Suprapubic skin (tissue), 4 donors: ENCODE measurements around the gene ATAD3A. TPM values are rescaled to one million over a fixed set of nuclear protein-coding genes. Genes with fewer than 3 reads are reported as not detected.

Experiments
- DNase-seq, 2 donors: peaks; one replicate each; pipeline ENCODE4 v3.0.0-alpha.2; 2019; ENCODE audit warnings: low spot score in 2 of 2
- H3K27ac ChIP-seq: fragments of 200-600 bp; sonication (generic); one replicate; pipeline ENCODE4 v1.5.1; 2019
- H3K27me3 ChIP-seq: fragments of 200-600 bp; sonication (generic); one replicate; pipeline ENCODE4 v1.5.1; 2019
- H3K36me3 ChIP-seq: fragments of 200-600 bp; sonication (generic); one replicate; pipeline ENCODE4 v1.5.1; 2019
- H3K4me1 ChIP-seq: fragments of 200-600 bp; sonication (generic); one replicate; pipeline ENCODE4 v1.5.1; 2019
- H3K4me3 ChIP-seq: fragments of 200-600 bp; sonication (generic); one replicate; pipeline ENCODE4 v1.5.1; 2019; ENCODE audit warnings: mild to moderate bottlenecking
- H3K9me3 ChIP-seq: fragments of 200-600 bp; sonication (generic); one replicate; pipeline ENCODE4 v1.5.1; 2019
- EP300 ChIP-seq: sonication (generic); formaldehyde crosslinking; IDR thresholded peaks from one replicate; pipeline ENCODE4 v1.6.1; 2017; ENCODE audit warnings: antibody characterized with exemption
- POLR2A ChIP-seq, 2 donors: fragments of 450-650 bp; IDR thresholded peaks; one replicate each; pipeline ENCODE4 v1.6.1; 2017; ENCODE audit warnings: antibody characterized with exemption in 2 of 2, mild to moderate bottlenecking in 2 of 2, moderate library complexity in 2 of 2
- POLR2AphosphoS5 ChIP-seq, 3 donors: sonication (generic); formaldehyde crosslinking; IDR thresholded peaks; one replicate each; pipeline ENCODE4 v1.6.1; 2017; ENCODE audit warnings: antibody characterized with exemption in 3 of 3
- WGBS: methylation state at CpG from one replicate; pipeline ENCODE4 v1.1.5; 2018; 5-methylcytosine and 5-hydroxymethylcytosine counted together
- total RNA-seq, 4 donors: library from RNA; depleted of rRNA; stranded (reverse); fragments of >200 nt; gene quantifications; one replicate each; pipeline ENCODE4 v1.1.0, GENCODE V29; 2016
- TF ChIP-seq, protein P1 (sequence below), 2 donors: fragments of 200-600 bp in 1 of 2; fragments of 450-650 bp in 1 of 2; sonication (generic) in 1 of 2; IDR thresholded peaks; one replicate each; pipeline ENCODE4 v1.5.1; 2016 to 2019; ENCODE audit warnings: antibody characterized with exemption in 2 of 2, mild to moderate bottlenecking in 1 of 2, moderate library complexity in 1 of 2

The ATAD3A gene
- total RNA-seq, 4 donors from 2014 or later: 15.0 to 23.2 (median 19.7) TPM

DNA sequence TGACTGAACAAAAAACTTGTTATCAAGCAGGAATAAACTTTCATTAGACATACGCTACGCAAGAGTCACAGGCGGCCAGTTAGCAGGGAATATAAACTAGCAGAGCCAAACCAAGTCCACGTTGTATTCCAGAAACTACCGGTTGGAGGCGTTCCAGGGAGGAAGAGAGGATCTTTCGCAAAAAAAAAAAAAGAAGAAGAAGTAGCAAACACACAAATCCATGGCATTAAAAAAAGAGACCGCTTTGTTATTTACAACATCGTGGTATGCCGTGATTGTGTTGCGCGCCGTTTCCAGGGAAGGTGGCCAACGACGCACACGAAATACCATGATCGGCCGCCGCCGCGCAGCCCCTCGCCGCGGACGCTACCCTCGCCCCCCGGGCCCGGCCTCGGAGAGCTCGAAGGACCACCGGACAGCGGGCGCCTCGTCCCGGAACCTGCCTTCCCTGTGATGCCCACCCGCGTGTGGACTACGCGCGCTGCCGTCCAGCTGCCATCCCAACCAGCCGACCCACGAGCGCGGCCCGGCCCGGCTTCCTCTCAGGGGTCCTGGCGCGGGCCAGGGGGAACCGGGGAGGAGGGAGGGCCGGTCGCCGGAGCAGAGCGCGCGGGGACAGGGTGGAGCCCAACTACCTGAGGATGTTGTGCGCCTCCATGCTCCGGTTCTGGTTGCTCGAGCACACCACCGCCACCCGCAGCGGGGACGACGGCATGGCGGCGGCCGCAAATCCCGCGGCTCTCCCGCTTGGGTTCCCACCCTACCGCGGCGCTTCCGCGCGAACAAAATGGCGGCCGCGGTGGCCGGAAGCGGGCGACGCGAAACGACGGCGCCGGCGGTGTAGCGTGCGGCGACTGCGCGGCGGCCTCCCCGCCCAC lies 62.1 kb downstream of the ATAD3A start:
- H3K4me3 ChIP-seq: peak overlapping the region; percentile 70
- H3K27ac ChIP-seq: peak overlapping the region; percentile 98
- DNase-seq: no peak
- WGBS: under 1% methylated on average over 41 of the region's 96 CpGs
- H3K4me1 ChIP-seq: peaks cover 52% of the 10 kb centered on the region
- no peaks in the 10 kb centered on the region for H3K36me3 ChIP-seq
- H3K9me3 ChIP-seq: no peaks in the 10 kb centered on the region
- H3K27me3 ChIP-seq: no peaks in the 10 kb centered on the region
- TF ChIP-seq POLR2AphosphoS5 (IDR thresholded peaks at IDR 0.05): peak in 2 of 3 donors; percentile 48 to 74
- no peak for TF ChIP-seq POLR2A (IDR thresholded peaks at IDR 0.05)
- TF ChIP-seq, protein P1, sequence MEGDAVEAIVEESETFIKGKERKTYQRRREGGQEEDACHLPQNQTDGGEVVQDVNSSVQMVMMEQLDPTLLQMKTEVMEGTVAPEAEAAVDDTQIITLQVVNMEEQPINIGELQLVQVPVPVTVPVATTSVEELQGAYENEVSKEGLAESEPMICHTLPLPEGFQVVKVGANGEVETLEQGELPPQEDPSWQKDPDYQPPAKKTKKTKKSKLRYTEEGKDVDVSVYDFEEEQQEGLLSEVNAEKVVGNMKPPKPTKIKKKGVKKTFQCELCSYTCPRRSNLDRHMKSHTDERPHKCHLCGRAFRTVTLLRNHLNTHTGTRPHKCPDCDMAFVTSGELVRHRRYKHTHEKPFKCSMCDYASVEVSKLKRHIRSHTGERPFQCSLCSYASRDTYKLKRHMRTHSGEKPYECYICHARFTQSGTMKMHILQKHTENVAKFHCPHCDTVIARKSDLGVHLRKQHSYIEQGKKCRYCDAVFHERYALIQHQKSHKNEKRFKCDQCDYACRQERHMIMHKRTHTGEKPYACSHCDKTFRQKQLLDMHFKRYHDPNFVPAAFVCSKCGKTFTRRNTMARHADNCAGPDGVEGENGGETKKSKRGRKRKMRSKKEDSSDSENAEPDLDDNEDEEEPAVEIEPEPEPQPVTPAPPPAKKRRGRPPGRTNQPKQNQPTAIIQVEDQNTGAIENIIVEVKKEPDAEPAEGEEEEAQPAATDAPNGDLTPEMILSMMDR (IDR thresholded peaks at IDR 0.05): no peak
- no peak for TF ChIP-seq EP300

- WGBS: under 1% methylated on average over 13 of the region's 87 CpGs
Measured at GRCh38 chr1:1574721-1575537, 63.0 kb downstream of the ATAD3A start, which contains the start of gene SSU72. TSS of gene SSU72 (minus strand) at chr1:1574863. CDS start at chr1:1574557, 306 bp downstream.

DNA sequence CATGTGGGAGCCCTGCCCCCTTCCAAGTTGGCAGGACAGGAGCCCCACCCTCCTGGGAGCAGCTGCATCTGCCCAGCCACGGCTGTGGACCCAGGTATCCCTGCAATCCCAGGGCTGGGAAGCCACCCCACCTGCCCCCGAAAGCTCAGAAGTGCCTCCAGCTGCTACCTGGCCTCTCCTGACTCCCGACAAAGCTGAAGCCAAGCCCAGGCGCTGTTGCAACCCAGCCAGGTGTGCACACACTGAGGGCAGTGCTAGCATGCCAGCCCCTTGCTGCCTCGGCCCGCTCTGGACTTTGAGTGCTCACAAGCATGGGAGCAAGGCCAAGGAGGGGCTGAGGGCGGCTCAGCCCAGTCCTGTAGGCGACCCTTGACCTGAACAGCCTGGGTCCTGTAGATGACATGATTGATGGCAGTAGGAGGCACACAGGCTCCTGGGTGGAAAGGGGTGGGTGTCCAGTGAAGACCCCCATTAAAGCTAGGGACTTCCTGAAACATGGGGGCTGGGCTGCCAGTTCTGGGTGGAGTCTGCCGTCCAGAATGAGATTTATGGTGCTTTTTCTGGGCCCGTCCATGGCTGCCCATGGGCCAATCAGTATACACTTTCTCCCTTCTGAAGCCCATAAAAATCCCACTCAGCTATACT lies 65.5 kb downstream of the ATAD3A start:
- WGBS: 48% methylated on average over 4 of the region's 10 CpGs
- Histone ChIP-seq H3K27me3 (peaks cover 4% of the 10 kb centered on the region), H3K27ac (no peak overlapping the region), H3K4me1 (peaks cover 23% of the 10 kb centered on the region), H3K36me3 (no peaks in the 10 kb centered on the region), H3K9me3 (no peaks in the 10 kb centered on the region), H3K4me3 (no peak overlapping the region)
- no peak for TF ChIP-seq POLR2A (IDR thresholded peaks at IDR 0.05)
- no peak for TF ChIP-seq EP300
- no peak for TF ChIP-seq POLR2AphosphoS5 (IDR thresholded peaks at IDR 0.05)
- TF ChIP-seq, protein P1 (IDR thresholded peaks at IDR 0.05): no peak
- DNase-seq: no peak

More at GRCh38 chr1:1574721-1575537, 63.0 kb downstream of the ATAD3A start, which contains the start of gene SSU72:
- TF ChIP-seq, protein P1 (IDR thresholded peaks at IDR 0.05): peak in 1 of 2 donors; percentile 6
- TF ChIP-seq POLR2AphosphoS5 (IDR thresholded peaks at IDR 0.05) (peak; percentile 97 to 98 (median 98)), EP300 (no peak), POLR2A (IDR thresholded peaks at IDR 0.05) (peak in 1 of 2 donors; percentile 90)
- Histone ChIP-seq H3K27me3 (no peaks in the 10 kb centered on the region), H3K4me3 (peak within 1 kb of the TSS; percentile 70), H3K4me1 (peaks cover 43% of the 10 kb centered on the region), H3K36me3 (no peaks in the 10 kb centered on the region), H3K27ac (peak within 1 kb of the TSS; percentile 98), H3K9me3 (no peaks in the 10 kb centered on the region)
- DNase-seq: peak; percentile 96 to 99

DNA sequence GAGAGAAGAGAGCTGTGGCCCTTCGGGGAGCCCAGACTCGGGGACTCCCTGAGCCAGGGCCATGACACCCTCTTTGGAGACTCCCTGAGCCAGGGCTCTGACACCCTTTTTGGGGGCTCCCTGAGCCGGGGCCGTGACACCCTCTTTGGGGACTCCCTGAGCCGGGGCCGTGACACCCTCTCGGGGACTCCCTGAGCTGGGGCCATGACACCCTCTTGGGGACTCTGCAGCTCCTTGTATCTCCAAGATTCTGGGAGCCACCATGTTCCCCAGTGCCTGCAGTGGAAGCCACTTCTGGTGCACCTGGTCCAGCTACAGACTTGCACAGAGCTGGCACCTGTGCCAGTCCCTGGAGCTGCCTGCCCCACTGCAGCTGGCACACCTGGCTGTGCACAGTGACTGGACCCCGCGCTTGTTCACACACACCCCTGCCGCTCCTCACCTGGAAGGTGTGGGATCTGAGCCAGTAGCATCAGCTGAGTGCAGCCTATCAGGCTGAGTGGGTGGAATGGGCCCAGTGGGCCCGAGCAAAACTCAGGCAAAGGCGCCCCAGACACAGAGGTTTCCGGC lies 66.5 kb downstream of the ATAD3A start:
- no peak for DNase-seq
- Histone ChIP-seq H3K9me3 (no peaks in the 10 kb centered on the region), H3K4me3 (no peak overlapping the region), H3K4me1 (peaks cover 14% of the 10 kb centered on the region), H3K27me3 (peaks cover 4% of the 10 kb centered on the region), H3K27ac (no peak overlapping the region), H3K36me3 (no peaks in the 10 kb centered on the region)
- TF ChIP-seq POLR2A (IDR thresholded peaks at IDR 0.05): no peak
- TF ChIP-seq EP300: no peak
- no peak for TF ChIP-seq POLR2AphosphoS5 (IDR thresholded peaks at IDR 0.05)
- TF ChIP-seq, protein P1 (IDR thresholded peaks at IDR 0.05): no peak
- WGBS: 91% methylated on average over 10 of the region's 13 CpGs
